Neural cell (in vitro differentiated cells): ENCODE measurements around the gene FLRT2. TPM values are rescaled to one million over a fixed set of nuclear protein-coding genes. Genes with fewer than 3 reads are reported as not detected.

Experiments
- H2AFZ ChIP-seq: fragments of 200-600, 300-800 bp; sonication (generic), shearing (Covaris generic); 2 replicates; pipeline ENCODE4 v1.6.0; 2014; ENCODE audit warnings: low read depth, mild to moderate bottlenecking, antibody characterized with exemption, low read length, moderate library complexity
- H3F3A ChIP-seq: fragments of 200-600 bp; shearing (Covaris generic); 2 replicates; pipeline ENCODE4 v1.6.1; 2016; ENCODE audit warnings: mild to moderate bottlenecking, moderate library complexity, mixed read lengths, antibody characterized with exemption, low read length; ENCODE audit not compliant: insufficient read depth, poor library complexity, severe bottlenecking
- H3K27ac ChIP-seq: fragments of 200-600, 300-800 bp; sonication (generic), shearing (Covaris generic); 2 replicates; pipeline ENCODE4 v1.5.1; 2014; ENCODE audit warnings: mild to moderate bottlenecking, low read length, moderate library complexity
- H3K27me3 ChIP-seq: fragments of 300-800, 200-600 bp; sonication (generic), shearing (Covaris generic); 2 replicates; pipeline ENCODE4 v1.6.0; 2014; ENCODE audit warnings: mild to moderate bottlenecking, low read depth, low read length, moderate library complexity; ENCODE audit not compliant: insufficient read depth
- H3K36me3 ChIP-seq: fragments of 300-800, 200-600 bp; sonication (generic), shearing (Covaris generic); 2 replicates; pipeline ENCODE4 v1.5.1; 2014; ENCODE audit warnings: mild to moderate bottlenecking, antibody characterized with exemption, low read length, moderate library complexity; ENCODE audit not compliant: insufficient read depth
- H3K4me2 ChIP-seq: fragments of 300-800, 200-600 bp; sonication (generic), shearing (Covaris generic); 2 replicates; pipeline ENCODE4 v1.6.0; 2014; ENCODE audit warnings: mild to moderate bottlenecking, low read length
- H3K4me3 ChIP-seq: fragments of 300-800, 200-600 bp; sonication (generic), shearing (Covaris generic); 2 replicates; pipeline ENCODE4 v1.5.1; 2014; ENCODE audit warnings: mild to moderate bottlenecking, low read length, moderate library complexity
- H3K79me2 ChIP-seq: fragments of 200-600 bp; shearing (Covaris generic); replicated peaks from 2 replicates; pipeline ENCODE4 v1.6.0; 2014; ENCODE audit warnings: mild to moderate bottlenecking, low read length, moderate library complexity; ENCODE audit not compliant: insufficient read depth
- H3K9ac ChIP-seq: fragments of 300-800, 200-600 bp; sonication (generic), shearing (Covaris generic); 2 replicates; pipeline ENCODE4 v1.6.1; 2016; ENCODE audit warnings: mild to moderate bottlenecking, low read length, mixed read lengths
- H3K9me2 ChIP-seq: fragments of 200-600 bp; shearing (Covaris generic); 2 replicates; pipeline ENCODE4 v1.6.1; 2016; ENCODE audit warnings: mild to moderate bottlenecking, low read length, mixed read lengths; ENCODE audit not compliant: insufficient read depth
- H3K9me3 ChIP-seq: fragments of 200-600, 300-800 bp; sonication (generic), shearing (Covaris generic); 2 replicates; pipeline ENCODE4 v1.6.1; 2016; ENCODE audit warnings: mild to moderate bottlenecking, mixed run types, low read length, moderate library complexity, mixed read lengths
- H4K20me1 ChIP-seq: fragments of 200-600 bp; shearing (Covaris generic); 2 replicates; pipeline ENCODE4 v1.6.1; 2016; ENCODE audit warnings: mild to moderate bottlenecking, mixed run types; ENCODE audit not compliant: insufficient read depth
- EP300 ChIP-seq: fragments of 450-650 bp; conservative IDR thresholded peaks from 2 replicates; pipeline ENCODE4 v1.6.1; 2014; ENCODE audit warnings: antibody characterized with exemption, mild to moderate bottlenecking, moderate library complexity; ENCODE audit not compliant: poor library complexity, severe bottlenecking
- EZH2 ChIP-seq: fragments of 200-600, 300-800 bp; shearing (Covaris generic), sonication (generic); IDR thresholded peaks from 2 replicates; pipeline ENCODE4 v1.6.1; 2014; ENCODE audit warnings: antibody characterized with exemption, low read length, borderline replicate concordance, mild to moderate bottlenecking; ENCODE audit not compliant: insufficient read depth, poor library complexity, severe bottlenecking
- MXI1 ChIP-seq: fragments of 450-650 bp; conservative IDR thresholded peaks from 2 replicates; pipeline ENCODE4 v1.6.1; 2014; ENCODE audit warnings: antibody characterized with exemption, mild to moderate bottlenecking; ENCODE audit not compliant: poor library complexity, severe bottlenecking
- POLR2AphosphoS5 ChIP-seq: IDR thresholded peaks from 2 replicates; pipeline ENCODE4 v1.6.1; 2012
- RAD21 ChIP-seq: fragments of 450-650 bp; conservative IDR thresholded peaks from 2 replicates; pipeline ENCODE4 v1.6.1; 2014; ENCODE audit warnings: antibody characterized with exemption, mild to moderate bottlenecking, moderate library complexity
- SMC3 ChIP-seq: fragments of 450-650 bp; conservative IDR thresholded peaks from 2 replicates; pipeline ENCODE4 v1.6.1; 2014; ENCODE audit warnings: antibody characterized with exemption, mild to moderate bottlenecking, moderate library complexity; ENCODE audit not compliant: poor library complexity
- TAF1 ChIP-seq: IDR thresholded peaks from 2 replicates; pipeline ENCODE4 v1.6.1; 2012; ENCODE audit warnings: low read depth
- polyA minus RNA-seq: library from RNA; depleted of rRNA, polyadenylated mRNA; stranded (reverse); fragments of >200 nt; gene quantifications from 2 replicates; pipeline ENCODE4 v1.2.3, GENCODE V29; 2014
- polyA plus RNA-seq: library from polyadenylated mRNA; depleted of rRNA; stranded (reverse); fragments of >200 nt; gene quantifications from 2 replicates; pipeline ENCODE4 v1.2.3, GENCODE V29; 2014
- TF ChIP-seq, protein P1 (sequence below): fragments of 450-650 bp; IDR thresholded peaks from 2 replicates; pipeline ENCODE4 v1.5.1; 2014; ENCODE audit warnings: antibody characterized with exemption, mild to moderate bottlenecking, moderate library complexity; ENCODE audit not compliant: poor library complexity, severe bottlenecking

The FLRT2 gene, protein sequence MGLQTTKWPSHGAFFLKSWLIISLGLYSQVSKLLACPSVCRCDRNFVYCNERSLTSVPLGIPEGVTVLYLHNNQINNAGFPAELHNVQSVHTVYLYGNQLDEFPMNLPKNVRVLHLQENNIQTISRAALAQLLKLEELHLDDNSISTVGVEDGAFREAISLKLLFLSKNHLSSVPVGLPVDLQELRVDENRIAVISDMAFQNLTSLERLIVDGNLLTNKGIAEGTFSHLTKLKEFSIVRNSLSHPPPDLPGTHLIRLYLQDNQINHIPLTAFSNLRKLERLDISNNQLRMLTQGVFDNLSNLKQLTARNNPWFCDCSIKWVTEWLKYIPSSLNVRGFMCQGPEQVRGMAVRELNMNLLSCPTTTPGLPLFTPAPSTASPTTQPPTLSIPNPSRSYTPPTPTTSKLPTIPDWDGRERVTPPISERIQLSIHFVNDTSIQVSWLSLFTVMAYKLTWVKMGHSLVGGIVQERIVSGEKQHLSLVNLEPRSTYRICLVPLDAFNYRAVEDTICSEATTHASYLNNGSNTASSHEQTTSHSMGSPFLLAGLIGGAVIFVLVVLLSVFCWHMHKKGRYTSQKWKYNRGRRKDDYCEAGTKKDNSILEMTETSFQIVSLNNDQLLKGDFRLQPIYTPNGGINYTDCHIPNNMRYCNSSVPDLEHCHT
- polyA plus RNA-seq (3.9 and 5.1 TPM in 2 replicates), polyA minus RNA-seq (19.0 and 27.2 TPM in 2 replicates)

DNA sequence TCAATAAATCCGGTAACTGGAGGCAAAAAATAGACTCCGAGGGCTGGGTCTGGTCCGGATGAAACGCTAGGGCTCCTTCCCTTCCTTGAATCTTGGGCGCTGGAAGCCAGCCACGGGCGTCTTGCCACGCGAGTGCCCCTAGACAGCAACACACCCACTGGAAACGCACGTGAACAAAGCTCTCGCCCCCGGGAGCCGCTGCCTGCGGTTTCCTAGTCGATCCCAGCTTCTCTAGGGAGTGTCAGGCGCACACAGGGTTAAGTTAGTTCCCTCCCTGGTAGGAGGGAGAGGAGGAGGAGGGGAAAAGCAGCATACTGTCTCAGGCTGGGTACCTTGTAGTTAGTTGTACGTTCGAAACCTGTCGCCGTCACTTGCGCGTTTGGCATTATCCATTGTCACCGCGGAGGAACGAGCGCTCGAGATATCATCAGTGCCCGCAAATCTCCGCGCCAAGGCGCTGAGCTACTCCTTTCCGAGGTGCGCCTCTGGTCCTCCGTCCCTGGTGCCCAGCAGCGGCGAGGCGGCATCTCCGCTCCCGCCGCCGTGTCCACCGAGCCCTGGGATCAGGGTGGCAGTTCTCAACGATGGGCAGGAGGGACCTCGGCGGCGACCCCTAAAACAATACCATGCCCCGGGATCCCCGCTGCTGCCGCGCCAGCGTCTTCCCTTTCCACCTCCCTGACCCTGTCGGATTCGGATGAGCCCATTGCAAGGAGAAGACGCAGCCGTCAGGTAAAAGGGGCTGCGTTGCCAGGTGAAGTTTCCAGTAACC lies at the start of gene FLRT2:
Gene FLRT2, plus strand, starts transcription at position 342 of the 772 bp plus-strand sequence. CDS start 91,371 bp downstream, outside the sequence.
- peak within 1 kb of the TSS; percentile 85 for H3K4me3 ChIP-seq
- H3K9me3 ChIP-seq, result no peaks in the 10 kb centered on the region
- no peak within 1 kb of the TSS for H3K27ac ChIP-seq
- no peaks in the 10 kb centered on the region for H4K20me1 ChIP-seq
- H3K36me3 ChIP-seq, result no peaks in the 10 kb centered on the region
- H3K9ac ChIP-seq, result peak within 1 kb of the TSS; percentile 64
- H2AFZ ChIP-seq, result no peak within 1 kb of the TSS
- H3K79me2 ChIP-seq, result peaks cover 2% of the 10 kb centered on the region
- H3K4me2 ChIP-seq, result peak within 1 kb of the TSS; percentile 81
- H3F3A ChIP-seq, result peaks cover 6% of the 10 kb centered on the region
- TF ChIP-seq TAF1 (no peak), RAD21 (peak; percentile 29), POLR2AphosphoS5 (peak; percentile 41)
- H3K27me3 ChIP-seq, result peaks cover 52% of the 10 kb centered on the region
- H3K9me2 ChIP-seq, result no peaks in the 10 kb centered on the region

DNA sequence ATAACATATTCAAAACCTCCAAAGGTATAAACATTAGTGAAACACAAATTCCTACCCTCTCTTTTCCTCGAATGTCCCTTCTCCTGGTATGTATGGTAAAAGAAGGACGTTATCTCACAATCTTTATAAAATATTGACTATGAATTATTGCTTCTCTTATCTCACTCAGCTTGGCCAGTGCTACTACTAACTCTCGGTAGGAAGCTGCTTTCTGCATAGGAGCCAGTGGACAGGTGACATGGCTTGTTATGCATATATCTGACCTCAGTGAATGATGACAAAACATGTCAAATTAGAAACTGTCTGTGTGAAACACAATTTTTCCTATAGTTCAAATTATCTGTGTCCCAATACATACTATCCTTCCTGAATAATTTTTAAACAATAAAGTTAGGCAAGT lies 48.5 kb upstream of the FLRT2 start:
- Histone ChIP-seq H3K4me3 (no peak overlapping the region), H3K9ac (no peak overlapping the region), H3K9me2 (no peaks in the 10 kb centered on the region), H3K4me2 (no peak overlapping the region), H3K27me3 (no peaks in the 10 kb centered on the region), H3K36me3 (no peaks in the 10 kb centered on the region), H3K79me2 (no peaks in the 10 kb centered on the region), H3K9me3 (no peaks in the 10 kb centered on the region), H4K20me1 (no peaks in the 10 kb centered on the region), H2AFZ (no peak overlapping the region), H3K27ac (no peak overlapping the region), H3F3A (no peaks in the 10 kb centered on the region)
- no peak for TF ChIP-seq EZH2
- TF ChIP-seq SMC3, result no peak
- TF ChIP-seq, protein P1, sequence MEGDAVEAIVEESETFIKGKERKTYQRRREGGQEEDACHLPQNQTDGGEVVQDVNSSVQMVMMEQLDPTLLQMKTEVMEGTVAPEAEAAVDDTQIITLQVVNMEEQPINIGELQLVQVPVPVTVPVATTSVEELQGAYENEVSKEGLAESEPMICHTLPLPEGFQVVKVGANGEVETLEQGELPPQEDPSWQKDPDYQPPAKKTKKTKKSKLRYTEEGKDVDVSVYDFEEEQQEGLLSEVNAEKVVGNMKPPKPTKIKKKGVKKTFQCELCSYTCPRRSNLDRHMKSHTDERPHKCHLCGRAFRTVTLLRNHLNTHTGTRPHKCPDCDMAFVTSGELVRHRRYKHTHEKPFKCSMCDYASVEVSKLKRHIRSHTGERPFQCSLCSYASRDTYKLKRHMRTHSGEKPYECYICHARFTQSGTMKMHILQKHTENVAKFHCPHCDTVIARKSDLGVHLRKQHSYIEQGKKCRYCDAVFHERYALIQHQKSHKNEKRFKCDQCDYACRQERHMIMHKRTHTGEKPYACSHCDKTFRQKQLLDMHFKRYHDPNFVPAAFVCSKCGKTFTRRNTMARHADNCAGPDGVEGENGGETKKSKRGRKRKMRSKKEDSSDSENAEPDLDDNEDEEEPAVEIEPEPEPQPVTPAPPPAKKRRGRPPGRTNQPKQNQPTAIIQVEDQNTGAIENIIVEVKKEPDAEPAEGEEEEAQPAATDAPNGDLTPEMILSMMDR, result no peak
- TF ChIP-seq RAD21, result no peak
- no peak for TF ChIP-seq POLR2AphosphoS5
- no peak for TF ChIP-seq EP300

DNA sequence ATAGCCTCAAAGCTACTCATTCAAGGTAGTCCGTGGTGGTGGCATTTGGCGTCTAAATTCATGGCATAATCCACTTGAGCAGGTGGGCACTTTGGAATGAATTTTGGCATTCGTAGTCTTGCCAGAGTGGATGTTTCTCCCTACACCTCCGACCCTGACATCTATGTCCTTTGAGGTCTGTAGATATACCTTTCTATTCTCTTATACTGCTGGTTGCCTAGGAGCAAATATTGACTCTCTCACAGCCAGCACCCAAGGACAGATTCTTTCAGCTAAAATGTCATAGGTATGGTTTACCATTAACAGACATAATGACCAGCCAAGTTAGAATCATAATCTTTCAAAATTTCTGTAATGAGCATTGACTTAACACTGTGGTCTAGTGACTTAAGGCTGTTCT lies 47.4 kb upstream of the FLRT2 start:
- Histone ChIP-seq H3K4me2 (no peak overlapping the region), H3K27ac (no peak overlapping the region), H3K9me2 (no peaks in the 10 kb centered on the region), H4K20me1 (no peaks in the 10 kb centered on the region), H3K79me2 (no peaks in the 10 kb centered on the region), H3K27me3 (no peaks in the 10 kb centered on the region), H3K36me3 (no peaks in the 10 kb centered on the region), H3K4me3 (no peak overlapping the region), H3K9ac (no peak overlapping the region), H3F3A (no peaks in the 10 kb centered on the region), H3K9me3 (no peaks in the 10 kb centered on the region), H2AFZ (no peak overlapping the region)
- no peak for TF ChIP-seq RAD21
- no peak for TF ChIP-seq MXI1
- no peak for TF ChIP-seq POLR2AphosphoS5
